ENCODE results near the gene MYT1. TPM values are rescaled to one million over a fixed set of nuclear protein-coding genes. Genes with fewer than 3 reads are reported as not detected.

The MYT1 gene
- total RNA-seq, 2 donors from 2014 or later, result 0.16 TPM; not detected in 1

DNA sequence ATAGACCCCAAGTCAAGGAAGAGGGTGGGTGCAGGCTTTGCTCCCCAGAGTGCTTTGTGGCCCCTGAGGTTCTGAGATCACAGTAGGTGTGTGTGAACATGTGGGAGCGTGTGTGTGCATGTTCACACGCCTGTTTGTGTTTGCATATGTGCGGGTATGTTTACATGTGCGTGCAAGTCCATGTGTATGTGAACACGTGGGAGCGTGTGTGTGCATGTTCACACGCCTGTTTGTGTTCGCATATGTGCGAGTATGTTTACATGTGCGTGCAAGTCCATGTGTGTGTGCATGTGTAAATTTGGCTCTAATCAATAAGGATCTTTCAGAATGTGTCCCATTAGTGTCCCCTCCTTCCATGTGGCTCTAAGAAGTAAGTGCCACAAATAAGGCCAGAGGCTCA is 49.9 kb downstream of the MYT1 start:
- Mint-ChIP-seq H3K4me1 (peaks cover 11% of the 10 kb centered on the region), H3K27me3 (peaks cover 4% of the 10 kb centered on the region), H3K36me3 (ENCODE audit: low read depth) (no peaks in the 10 kb centered on the region), H3K4me3 (no peak overlapping the region), H3K27ac (no peak overlapping the region), H3K9me3 (no peaks in the 10 kb centered on the region)
- ATAC-seq (replicated peaks), result no peak

DNA sequence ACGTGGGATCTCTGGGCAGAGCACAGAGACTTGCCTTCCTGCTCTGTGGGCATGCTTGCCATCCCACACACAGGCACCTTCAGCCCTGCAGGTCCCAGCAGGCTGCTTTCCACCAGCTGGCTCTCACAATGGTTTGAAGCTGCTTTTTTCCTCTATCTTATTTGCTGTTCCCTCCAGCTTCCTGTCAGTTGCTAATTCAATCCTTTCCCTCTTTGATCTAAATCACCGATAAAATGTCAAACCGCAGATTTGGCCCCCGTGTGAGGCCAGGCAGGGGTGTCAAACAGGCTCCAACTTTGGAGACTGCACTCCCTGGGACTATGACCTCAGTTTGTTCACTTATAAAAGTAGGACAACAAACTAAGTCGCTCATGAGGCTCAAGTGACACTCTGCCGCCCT is 50.7 kb downstream of the MYT1 start:
- Mint-ChIP-seq H3K9me3 (no peaks in the 10 kb centered on the region), H3K27me3 (no peaks in the 10 kb centered on the region), H3K27ac (peak overlapping the region; percentile 78), H3K4me3 (peak overlapping the region; percentile 11), H3K36me3 (ENCODE audit: low read depth) (no peaks in the 10 kb centered on the region), H3K4me1 (peaks cover 11% of the 10 kb centered on the region)
- peak; percentile 38 for ATAC-seq (replicated peaks)

DNA sequence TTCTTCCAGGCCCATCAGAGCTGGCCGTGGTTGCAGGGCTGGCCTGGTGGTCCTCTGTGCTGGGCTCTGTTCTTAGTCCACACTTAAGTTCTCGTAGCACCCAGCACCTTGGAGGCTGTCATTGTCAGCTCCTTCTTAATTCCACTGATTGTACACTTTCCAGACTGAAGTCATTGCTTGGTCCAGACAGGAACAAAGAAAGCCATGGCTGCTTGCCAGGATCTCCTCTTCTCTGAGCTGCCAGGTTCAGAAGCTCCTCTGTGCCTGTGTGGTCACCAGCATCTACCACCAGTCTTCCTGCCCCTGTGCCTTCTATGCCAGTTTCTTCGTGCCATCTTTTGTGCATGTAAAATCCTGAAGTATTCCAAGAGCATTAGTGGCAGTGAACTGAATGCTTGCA is 51.8 kb downstream of the MYT1 start:
- Mint-ChIP-seq H3K4me3 (no peak overlapping the region), H3K9me3 (no peaks in the 10 kb centered on the region), H3K27ac (no peak overlapping the region), H3K27me3 (no peaks in the 10 kb centered on the region), H3K36me3 (ENCODE audit: low read depth) (no peaks in the 10 kb centered on the region), H3K4me1 (peaks cover 11% of the 10 kb centered on the region)
- ATAC-seq (replicated peaks), result no peak

GRCh38 chr20:64216910-64217309 is 52.7 kb downstream of the MYT1 start:
- Mint-ChIP-seq H3K36me3 (ENCODE audit: low read depth) (no peaks in the 10 kb centered on the region), H3K27ac (no peak overlapping the region), H3K9me3 (no peaks in the 10 kb centered on the region), H3K4me1 (peaks cover 11% of the 10 kb centered on the region), H3K4me3 (no peak overlapping the region), H3K27me3 (no peaks in the 10 kb centered on the region)
- no peak for ATAC-seq (replicated peaks)

DNA sequence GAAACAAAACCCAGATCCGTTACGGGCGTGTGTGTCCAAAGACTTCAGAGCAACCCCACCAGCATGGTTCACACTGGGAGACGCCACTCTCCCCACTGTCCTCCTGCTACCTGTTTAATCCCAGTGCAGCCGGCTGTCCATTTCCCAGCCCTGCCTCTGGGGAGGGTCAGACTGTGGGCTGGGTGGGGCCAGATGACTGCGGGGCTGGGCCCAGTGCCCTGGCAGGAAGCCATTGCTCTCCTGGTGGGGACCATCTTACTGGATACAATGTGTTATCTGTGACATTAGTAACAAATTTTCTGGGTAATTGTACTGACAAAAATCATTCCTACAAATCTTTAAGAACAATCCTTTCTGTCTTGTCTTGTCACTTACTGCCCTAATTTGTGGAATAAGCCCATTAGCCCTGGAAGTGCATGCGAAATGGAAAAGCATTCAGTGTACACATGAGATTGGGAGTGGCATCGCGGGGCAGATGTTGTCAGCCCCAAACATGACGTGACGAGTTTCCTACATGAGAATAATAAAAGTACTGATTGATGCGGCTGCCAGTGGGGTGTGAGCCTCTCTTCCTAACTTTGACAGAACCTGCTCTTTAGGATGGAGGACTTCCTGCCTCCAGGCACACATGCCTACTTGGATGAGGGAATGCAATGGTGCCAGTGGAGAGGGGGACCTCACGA is 53.4 kb downstream of the MYT1 start:
- ATAC-seq (replicated peaks), result no peak
- no peak overlapping the region for H3K27ac Mint-ChIP-seq
- no peaks in the 10 kb centered on the region for H3K9me3 Mint-ChIP-seq
- no peak overlapping the region for H3K4me3 Mint-ChIP-seq
- no peaks in the 10 kb centered on the region for H3K27me3 Mint-ChIP-seq
- no peaks in the 10 kb centered on the region for H3K36me3 Mint-ChIP-seq (ENCODE audit: low read depth)
- H3K4me1 Mint-ChIP-seq, result peaks cover 11% of the 10 kb centered on the region

DNA sequence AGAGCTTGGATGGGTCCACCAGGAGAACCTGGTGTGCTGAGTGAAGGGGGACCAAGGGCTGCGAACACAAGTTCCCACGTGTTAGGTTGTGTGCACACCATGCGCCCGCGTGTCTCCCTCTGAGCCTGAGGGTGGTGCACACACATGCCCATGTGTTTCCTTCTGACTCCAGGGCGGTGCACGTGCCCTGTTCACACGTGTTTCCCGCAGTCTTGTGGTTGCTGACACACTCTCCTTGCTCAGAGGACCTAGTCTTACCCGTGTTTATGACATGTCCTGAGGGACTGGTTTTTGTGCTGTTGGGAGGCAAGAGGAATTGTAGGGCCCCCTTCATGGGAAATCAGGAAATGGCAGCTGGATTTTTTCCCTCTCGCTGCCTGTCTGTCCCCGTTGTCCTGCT is 55.0 kb downstream of the MYT1 start:
- no peaks in the 10 kb centered on the region for H3K27me3 Mint-ChIP-seq
- no peak overlapping the region for H3K4me3 Mint-ChIP-seq
- peaks cover 12% of the 10 kb centered on the region for H3K4me1 Mint-ChIP-seq
- H3K9me3 Mint-ChIP-seq, result no peaks in the 10 kb centered on the region
- ATAC-seq (replicated peaks), result no peak
- no peak overlapping the region for H3K27ac Mint-ChIP-seq
- H3K36me3 Mint-ChIP-seq (ENCODE audit: low read depth), result no peaks in the 10 kb centered on the region

DNA sequence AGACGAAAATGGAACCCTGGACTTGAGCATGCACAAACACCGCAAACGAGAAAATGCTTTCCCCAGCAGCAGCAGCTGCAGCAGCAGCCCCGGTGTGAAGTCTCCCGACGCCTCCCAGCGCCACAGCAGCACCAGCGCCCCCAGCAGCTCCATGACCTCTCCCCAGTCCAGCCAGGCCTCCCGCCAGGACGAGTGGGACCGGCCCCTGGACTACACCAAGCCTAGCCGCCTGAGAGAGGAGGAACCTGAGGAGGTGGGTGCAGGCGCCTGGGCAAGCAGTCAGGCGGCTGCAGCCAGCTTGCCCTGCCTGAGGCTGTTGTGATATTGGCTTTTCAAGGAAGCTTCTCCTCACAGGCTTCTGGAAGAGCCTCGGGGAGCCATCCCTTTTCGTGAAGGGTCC is 55.5 kb downstream of the MYT1 start:
- no peak overlapping the region for H3K27ac Mint-ChIP-seq
- no peak overlapping the region for H3K4me3 Mint-ChIP-seq
- H3K27me3 Mint-ChIP-seq, result no peaks in the 10 kb centered on the region
- peaks cover 12% of the 10 kb centered on the region for H3K4me1 Mint-ChIP-seq
- no peak for ATAC-seq (replicated peaks)
- no peaks in the 10 kb centered on the region for H3K36me3 Mint-ChIP-seq (ENCODE audit: low read depth)
- no peaks in the 10 kb centered on the region for H3K9me3 Mint-ChIP-seq

DNA sequence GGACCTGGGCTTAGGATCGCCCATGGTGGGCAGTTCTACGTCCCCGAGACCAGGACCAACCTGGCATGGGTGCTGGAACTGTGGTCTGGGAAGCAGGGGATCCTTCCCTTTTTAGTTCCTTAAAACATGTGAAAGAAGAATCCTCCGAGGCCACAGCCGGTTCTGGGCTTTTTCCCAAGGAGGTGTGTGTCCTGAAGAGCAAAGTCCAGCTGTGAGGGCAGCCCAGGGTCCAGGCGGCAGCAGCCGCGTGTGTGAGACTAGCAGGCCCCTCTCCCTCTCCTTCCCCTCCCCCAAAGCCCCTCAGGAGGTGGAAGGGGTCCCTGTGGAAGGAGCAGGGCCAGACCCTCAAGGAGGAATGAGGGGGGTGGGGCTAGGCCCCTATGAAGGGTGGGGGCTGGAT is 56.2 kb downstream of the MYT1 start:
- Mint-ChIP-seq H3K4me1 (peaks cover 12% of the 10 kb centered on the region), H3K36me3 (ENCODE audit: low read depth) (no peaks in the 10 kb centered on the region), H3K4me3 (no peak overlapping the region), H3K9me3 (no peaks in the 10 kb centered on the region), H3K27me3 (no peaks in the 10 kb centered on the region), H3K27ac (no peak overlapping the region)
- no peak for ATAC-seq (replicated peaks)

GRCh38 chr20:64220891-64221527 is 56.8 kb downstream of the MYT1 start:
- Mint-ChIP-seq H3K4me3 (no peak overlapping the region), H3K36me3 (ENCODE audit: low read depth) (no peaks in the 10 kb centered on the region), H3K27ac (no peak overlapping the region), H3K27me3 (no peaks in the 10 kb centered on the region), H3K9me3 (no peaks in the 10 kb centered on the region), H3K4me1 (peaks cover 12% of the 10 kb centered on the region)
- ATAC-seq (replicated peaks), result no peak

DNA sequence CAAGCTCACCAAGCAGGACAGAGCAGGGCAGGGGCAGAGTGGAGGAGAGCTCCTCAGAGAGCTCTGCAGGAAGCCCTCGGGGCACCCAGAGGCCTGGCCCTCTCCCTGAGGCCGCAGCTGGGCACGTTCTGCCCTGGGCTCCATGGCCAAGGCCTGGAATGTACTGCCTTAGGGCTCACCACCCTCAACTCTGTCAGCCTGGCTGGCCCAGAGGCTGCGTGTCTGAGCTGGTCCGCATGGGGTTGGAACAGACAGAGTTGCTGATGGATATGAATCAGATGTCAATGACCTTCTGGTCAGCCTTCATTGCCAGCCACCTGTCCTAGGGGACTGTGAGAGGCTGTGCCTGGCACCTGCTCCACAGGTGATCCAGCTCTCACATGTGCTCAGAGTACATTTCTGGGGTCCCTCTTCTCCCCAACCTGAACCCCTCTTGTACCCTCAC is 58.1 kb downstream of the MYT1 start:
- peaks cover 12% of the 10 kb centered on the region for H3K4me1 Mint-ChIP-seq
- H3K27me3 Mint-ChIP-seq, result no peaks in the 10 kb centered on the region
- ATAC-seq (replicated peaks), result no peak
- H3K27ac Mint-ChIP-seq, result no peak overlapping the region
- H3K36me3 Mint-ChIP-seq (ENCODE audit: low read depth), result no peaks in the 10 kb centered on the region
- H3K4me3 Mint-ChIP-seq, result no peak overlapping the region
- no peaks in the 10 kb centered on the region for H3K9me3 Mint-ChIP-seq

GRCh38 chr20:64222851-64223525 is 58.7 kb downstream of the MYT1 start:
- H3K4me1 Mint-ChIP-seq, result peaks cover 13% of the 10 kb centered on the region
- H3K27me3 Mint-ChIP-seq, result no peaks in the 10 kb centered on the region
- H3K36me3 Mint-ChIP-seq (ENCODE audit: low read depth), result no peaks in the 10 kb centered on the region
- no peak for ATAC-seq (replicated peaks)
- H3K27ac Mint-ChIP-seq, result no peak overlapping the region
- H3K9me3 Mint-ChIP-seq, result no peaks in the 10 kb centered on the region
- H3K4me3 Mint-ChIP-seq, result no peak overlapping the region

DNA sequence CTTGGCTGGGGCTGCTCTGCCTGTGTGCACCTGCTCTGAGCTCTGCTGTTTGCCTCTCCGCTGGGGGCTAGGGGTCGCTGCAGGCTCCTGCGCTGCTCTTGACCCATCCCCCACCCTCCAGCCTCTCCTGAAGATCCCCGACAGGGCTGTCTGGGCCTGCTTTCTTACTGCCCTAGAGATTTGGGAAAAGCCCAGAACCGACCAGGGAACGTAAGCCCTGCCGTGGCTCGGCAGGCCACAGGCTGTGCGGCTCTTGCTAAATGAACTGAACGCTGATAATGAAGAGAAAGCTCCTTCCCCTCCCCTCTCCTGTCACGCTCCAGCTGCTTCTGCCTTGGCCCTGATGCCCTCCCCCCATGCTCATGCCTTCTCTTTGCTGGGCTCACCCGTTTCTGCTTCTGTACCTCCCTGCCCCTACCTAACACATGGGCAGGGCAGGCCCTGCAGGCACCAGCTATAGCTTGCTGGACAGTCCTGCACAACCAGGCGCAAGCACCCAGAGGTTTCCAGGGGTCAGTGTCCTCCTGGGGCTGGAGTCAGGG is 59.3 kb downstream of the MYT1 start:
- Mint-ChIP-seq H3K36me3 (ENCODE audit: low read depth) (no peaks in the 10 kb centered on the region), H3K27me3 (no peaks in the 10 kb centered on the region), H3K4me3 (no peak overlapping the region), H3K9me3 (no peaks in the 10 kb centered on the region), H3K27ac (no peak overlapping the region), H3K4me1 (peaks cover 17% of the 10 kb centered on the region)
- ATAC-seq (replicated peaks), result no peak

DNA sequence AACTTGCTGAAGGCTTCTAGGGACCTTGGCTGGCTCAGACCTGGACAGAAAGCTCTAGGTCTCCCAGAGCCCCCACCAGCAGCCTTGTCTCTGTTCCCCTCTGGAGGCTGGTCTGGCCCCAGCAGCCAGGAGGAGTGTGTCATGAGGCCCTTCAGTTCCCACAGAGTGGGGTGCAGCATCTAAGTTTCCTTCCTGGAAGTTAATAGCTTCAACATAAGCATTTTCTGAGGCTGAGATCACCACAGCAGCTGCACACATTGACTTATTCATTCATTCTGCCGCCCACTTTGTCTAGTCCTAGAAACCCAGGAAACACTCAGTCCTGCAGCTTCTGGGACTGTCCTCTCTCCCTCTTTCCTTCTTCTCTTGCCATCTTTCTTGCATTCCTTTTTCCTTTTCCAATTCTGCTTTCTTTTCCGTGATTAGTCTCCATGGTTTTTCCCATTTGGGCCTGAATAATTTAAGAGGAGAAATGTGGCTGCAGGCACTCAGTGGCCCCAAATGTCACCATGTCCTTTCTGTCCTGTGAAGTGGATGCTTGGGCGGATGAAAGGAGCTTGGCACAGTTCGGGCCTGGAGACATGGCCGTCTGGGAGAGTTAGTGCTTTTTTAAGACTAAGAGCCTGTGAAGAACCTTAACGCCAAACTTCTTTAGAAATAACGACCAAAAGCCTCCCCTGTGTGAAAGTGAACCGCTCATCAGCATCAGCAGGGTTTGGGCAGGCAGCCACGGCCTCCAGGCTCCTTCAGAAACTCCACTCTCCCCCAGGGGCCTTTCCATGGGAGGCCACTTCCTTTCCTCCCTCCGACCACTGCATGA is 60.3 kb downstream of the MYT1 start:
- Mint-ChIP-seq H3K4me1 (peaks cover 17% of the 10 kb centered on the region), H3K27ac (peak overlapping the region; percentile 11), H3K4me3 (no peak overlapping the region), H3K27me3 (no peaks in the 10 kb centered on the region), H3K9me3 (no peaks in the 10 kb centered on the region), H3K36me3 (ENCODE audit: low read depth) (no peaks in the 10 kb centered on the region)
- peak; percentile 75 for ATAC-seq (replicated peaks)

DNA sequence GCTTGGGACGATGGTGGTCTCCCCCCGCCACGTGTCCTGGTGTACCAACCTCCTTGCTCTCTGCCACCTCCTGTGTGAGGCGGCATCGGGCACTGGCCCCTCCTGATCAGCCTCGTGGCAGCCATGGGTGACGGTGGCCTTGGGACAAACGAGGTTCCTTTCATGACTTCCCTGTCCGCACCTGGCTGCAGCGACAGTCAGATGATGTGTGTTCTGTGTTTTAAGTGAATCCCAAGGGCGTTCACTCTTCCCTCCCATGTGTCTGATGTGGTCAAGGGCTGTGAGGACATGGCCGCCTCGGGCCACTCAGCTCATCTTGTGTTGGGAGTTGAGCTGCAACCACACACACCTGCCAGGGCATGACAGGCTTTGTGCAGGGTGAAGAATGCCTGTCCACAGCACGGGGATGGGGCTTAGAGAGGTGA is 60.9 kb downstream of the MYT1 start:
- peaks cover 17% of the 10 kb centered on the region for H3K4me1 Mint-ChIP-seq
- no peak for ATAC-seq (replicated peaks)
- no peak overlapping the region for H3K27ac Mint-ChIP-seq
- H3K4me3 Mint-ChIP-seq, result no peak overlapping the region
- no peaks in the 10 kb centered on the region for H3K9me3 Mint-ChIP-seq
- H3K36me3 Mint-ChIP-seq (ENCODE audit: low read depth), result no peaks in the 10 kb centered on the region
- H3K27me3 Mint-ChIP-seq, result no peaks in the 10 kb centered on the region
